H1 (cell line): ENCODE measurements around the gene RPTOR. TPM values are rescaled to one million over a fixed set of nuclear protein-coding genes. Genes with fewer than 3 reads are reported as not detected.

Experiments
- CTCF ChIA-PET: fragments of 300-600 bp; sonication (Branson Sonifier 250); formaldehyde crosslinking; loops from one replicate; lab custom pipeline; 2021; ENCODE audit not compliant: partially characterized antibody; lab: Charles Lee
- POLR2A ChIA-PET: fragments of 300-600 bp; sonication (Branson Sonifier 250); formaldehyde crosslinking; loops from one replicate; lab custom pipeline; 2021; ENCODE audit warnings: inconsistent platforms; ENCODE audit not compliant: partially characterized antibody; lab: Charles Lee
- DNase-seq, 2 experiments: peaks; one replicate each; pipeline versions ENCODE4 v3.0.0 to v3.0.0-alpha.2; 2010 to 2022; ENCODE audit warnings: low spot score in 2 of 2, low read depth in 1 of 2, mixed read lengths in 1 of 2
- FAIRE-seq: peaks from 2 replicates; lab custom pipeline; 2011; peaks lifted over from hg19 to GRCh38; lab: Jason Lieb, UNC
- H2AFZ ChIP-seq: 2 replicates; pipeline ENCODE4 v1.8.1; 2012; ENCODE audit warnings: low read length, inconsistent platforms
- H2AK5ac ChIP-seq: 2 replicates; pipeline ENCODE4 v1.6.1; 2013; ENCODE audit warnings: low read depth, low read length
- H2BK120ac ChIP-seq: replicated peaks from 2 replicates; pipeline ENCODE3; 2013; ENCODE audit warnings: low read depth, low read length, inconsistent platforms
- H2BK12ac ChIP-seq: 2 replicates; pipeline ENCODE4 v1.6.1; 2013; ENCODE audit warnings: low read depth, low read length
- H2BK15ac ChIP-seq: 2 replicates; pipeline ENCODE4 v1.6.1; 2013; ENCODE audit warnings: low read length
- H2BK20ac ChIP-seq: 2 replicates; pipeline ENCODE4 v1.6.1; 2013; ENCODE audit warnings: low read length
- H2BK5ac ChIP-seq: 2 replicates; pipeline ENCODE4 v1.6.1; 2013; ENCODE audit warnings: low read depth, low read length
- H3K14ac ChIP-seq: 2 replicates; pipeline ENCODE4 v1.6.1; 2013; ENCODE audit warnings: inconsistent platforms; ENCODE audit not compliant: insufficient read length
- H3K18ac ChIP-seq: 2 replicates; pipeline ENCODE4 v1.6.1; 2013; ENCODE audit warnings: low read length; ENCODE audit errors: extremely low read depth
- H3K23ac ChIP-seq: 2 replicates; pipeline ENCODE4 v1.6.1; 2013; ENCODE audit warnings: inconsistent platforms; ENCODE audit not compliant: insufficient read length
- H3K23me2 ChIP-seq: 2 replicates; pipeline ENCODE4 v1.6.1; 2013; ENCODE audit warnings: low read depth, low read length
- H3K27ac ChIP-seq: 2 replicates; pipeline ENCODE4 v1.6.1; 2011; ENCODE audit warnings: low read depth, low read length, inconsistent platforms
- H3K27me3 ChIP-seq, 4 experiments: replicated peaks in 1 of 4; 1 replicate in 1 of 4; 2 replicates in 3 of 4; pipeline versions ENCODE4 v1.6.1 to v1.8.1; 2011 to 2013; ENCODE audit warnings: low read length in 3 of 4, mild to moderate bottlenecking in 3 of 4, inconsistent platforms in 2 of 4, mixed read lengths in 2 of 4, moderate library complexity in 1 of 4; ENCODE audit not compliant: control insufficient read depth in 3 of 4, insufficient read depth in 3 of 4; ENCODE audit errors: extremely low read depth in 1 of 4
- H3K36me3 ChIP-seq, 4 experiments: 2 replicates each; pipeline versions ENCODE4 v1.6.1 to v1.8.1; 2011 to 2013; ENCODE audit warnings: mild to moderate bottlenecking in 4 of 4, low read length in 3 of 4, moderate library complexity in 2 of 4, control low read depth in 1 of 4, inconsistent platforms in 1 of 4; ENCODE audit not compliant: insufficient read depth in 4 of 4, control insufficient read depth in 2 of 4
- H3K4ac ChIP-seq: replicated peaks from 2 replicates; pipeline ENCODE3; 2013; ENCODE audit warnings: low read length, low read depth, mixed read lengths, inconsistent platforms; ENCODE audit not compliant: insufficient read length
- H3K4me1 ChIP-seq, 4 experiments: replicated peaks in 1 of 4; 1 replicate in 1 of 4; 2 replicates in 3 of 4; pipeline versions ENCODE4 v1.6.1 to v1.8.1; 2011 to 2013; ENCODE audit warnings: low read length in 3 of 4, inconsistent platforms in 2 of 4, mixed read lengths in 1 of 4; ENCODE audit not compliant: insufficient read depth in 4 of 4, control insufficient read depth in 3 of 4
- H3K4me2 ChIP-seq, 2 experiments: 2 replicates each; pipeline versions ENCODE4 v1.6.1 to v1.8.1; 2011 to 2013; ENCODE audit warnings: low read depth in 2 of 2, low read length in 2 of 2, control low read depth in 1 of 2, inconsistent platforms in 1 of 2, mild to moderate bottlenecking in 1 of 2; ENCODE audit not compliant: insufficient read depth in 1 of 2
- H3K4me3 ChIP-seq, 4 experiments: fragments of 200-600, 300-600 bp in 1 of 4; sonication (generic), shearing (Covaris generic), sonication (Bioruptor Twin) in 1 of 4; 2 replicates each; pipeline versions ENCODE4 v1.5.1 to v1.8.1; 2011 to 2016; ENCODE audit warnings: low read length in 4 of 4, low read depth in 3 of 4, control low read depth in 2 of 4, inconsistent platforms in 2 of 4, mild to moderate bottlenecking in 2 of 4, mixed read lengths in 1 of 4, moderate library complexity in 1 of 4; ENCODE audit not compliant: insufficient read depth in 2 of 4; ENCODE audit errors: extremely low read depth in 1 of 4
- H3K56ac ChIP-seq: replicated peaks from 2 replicates; pipeline ENCODE3; 2013; ENCODE audit warnings: low read depth, mild to moderate bottlenecking, mixed read lengths, low read length, inconsistent platforms; ENCODE audit not compliant: insufficient read length
- H3K79me1 ChIP-seq: 2 replicates; pipeline ENCODE4 v1.6.1; 2013; ENCODE audit warnings: low read depth, low read length, control low read depth
- H3K79me2 ChIP-seq, 2 experiments: 2 replicates each; pipeline versions ENCODE4 v1.6.1 to v1.8.1; 2012 to 2013; ENCODE audit warnings: low read length in 2 of 2, mild to moderate bottlenecking in 2 of 2, inconsistent platforms in 1 of 2; ENCODE audit not compliant: insufficient read depth in 2 of 2, control insufficient read depth in 1 of 2
- H3K9ac ChIP-seq, 4 experiments: replicated peaks in 1 of 4; 1 replicate in 1 of 4; 2 replicates in 3 of 4; pipeline versions ENCODE4 v1.6.1 to v1.8.1; 2011 to 2013; ENCODE audit warnings: low read depth in 3 of 4, low read length in 3 of 4, control low read depth in 2 of 4, mild to moderate bottlenecking in 2 of 4, moderate library complexity in 2 of 4, inconsistent platforms in 1 of 4; ENCODE audit errors: extremely low read depth in 1 of 4
- H3K9me3 ChIP-seq, 2 experiments: 2 replicates each; pipeline versions ENCODE4 v1.6.1 to v1.8.1; 2012 to 2013; ENCODE audit warnings: mild to moderate bottlenecking in 2 of 2, moderate library complexity in 2 of 2, control low read depth in 1 of 2, inconsistent platforms in 1 of 2, low read depth in 1 of 2, low read length in 1 of 2, mixed read lengths in 1 of 2; ENCODE audit not compliant: insufficient read depth in 2 of 2
- H4K20me1 ChIP-seq, 2 experiments: replicated peaks in 1 of 2; 2 replicates each; pipeline versions ENCODE3 to v1.8.1; 2011 to 2013; ENCODE audit warnings: inconsistent platforms in 2 of 2, low read length in 2 of 2, mild to moderate bottlenecking in 1 of 2; ENCODE audit not compliant: insufficient read depth in 2 of 2, control insufficient read depth in 1 of 2
- H4K5ac ChIP-seq: 2 replicates; pipeline ENCODE4 v1.6.1; 2013; ENCODE audit warnings: low read length, low read depth, mixed read lengths, inconsistent platforms; ENCODE audit not compliant: insufficient read length
- H4K8ac ChIP-seq: 2 replicates; pipeline ENCODE4 v1.8.0; 2013; ENCODE audit warnings: mild to moderate bottlenecking, moderate library complexity, low read length, inconsistent platforms; ENCODE audit not compliant: insufficient read depth; ENCODE audit errors: extremely low read depth
- H4K91ac ChIP-seq: replicated peaks from 2 replicates; pipeline ENCODE3; 2013; ENCODE audit warnings: low read length, mixed read lengths, inconsistent platforms; ENCODE audit not compliant: insufficient read length
- CREB1 ChIP-seq: IDR thresholded peaks from 2 replicates; pipeline ENCODE4 v1.6.1; 2012; ENCODE audit warnings: inconsistent platforms
- KDM1A ChIP-seq: fragments of 200-600, 300-600 bp; sonication (generic); IDR thresholded peaks from 2 replicates; pipeline ENCODE4 v1.7.1; 2016; ENCODE audit warnings: mild to moderate bottlenecking, low read length, borderline replicate concordance
- KDM5A ChIP-seq: fragments of 200-600 bp; IDR thresholded peaks from 2 replicates; pipeline ENCODE4 v1.7.1; 2012; ENCODE audit warnings: mild to moderate bottlenecking, low read length, inconsistent platforms, mixed read lengths
- WGBS, 2 experiments: shearing (Covaris generic) in 1 of 2; methylation state at CpG; one replicate each; pipeline versions ENCODE4 v1.1.6 to v1.1.7; 2013 to 2015; ENCODE audit warnings: low lambda C conversion rate in 2 of 2, mixed read lengths in 2 of 2, inconsistent platforms in 1 of 2, low coverage in 1 of 2, missing lambda C conversion rate in 1 of 2; ENCODE audit not compliant: insufficient replicate concordance in 2 of 2, insufficient coverage in 1 of 2, insufficient read length in 1 of 2; ENCODE audit errors: extremely low coverage in 1 of 2, missing lambda C conversion rate in 1 of 2; 5-methylcytosine and 5-hydroxymethylcytosine counted together
- polyA plus RNA-seq, 7 experiments: library from polyadenylated mRNA; depleted of rRNA in 3 of 7; stranded (reverse) in 5 of 7; unstranded in 2 of 7; fragments of >200 nt in 5 of 7; fragments of 200-250 nt in 2 of 7; gene quantifications; 1 replicate in 5 of 7; 2 replicates in 1 of 7; 4 replicates in 1 of 7; pipeline versions ENCODE4 v1.2.1 to v1.2.3, GENCODE V29; 2011 to 2013; ENCODE audit warnings: missing spikeins in 2 of 7, mixed read lengths in 2 of 7
- total RNA-seq: library from RNA; stranded (reverse); fragmentation: NEBNext Ultra II Directional; extraction: Animal tissue kit (Norgen Biotek cat#: 25700); gene quantifications from 2 replicates; pipeline ENCODE4 v1.2.1, GENCODE V29; 2021
- TF ChIP-seq, protein P1 (sequence below): IDR thresholded peaks from 2 replicates; pipeline ENCODE4 v1.6.1; 2012; ENCODE audit warnings: inconsistent platforms

RPTOR gene
- total and polyA plus RNA-seq, 2 of the 8 experiments (the other 6 are each of a cell fraction or from before 2014, with no cell fraction given), result 6.9 to 28.7 TPM

DNA sequence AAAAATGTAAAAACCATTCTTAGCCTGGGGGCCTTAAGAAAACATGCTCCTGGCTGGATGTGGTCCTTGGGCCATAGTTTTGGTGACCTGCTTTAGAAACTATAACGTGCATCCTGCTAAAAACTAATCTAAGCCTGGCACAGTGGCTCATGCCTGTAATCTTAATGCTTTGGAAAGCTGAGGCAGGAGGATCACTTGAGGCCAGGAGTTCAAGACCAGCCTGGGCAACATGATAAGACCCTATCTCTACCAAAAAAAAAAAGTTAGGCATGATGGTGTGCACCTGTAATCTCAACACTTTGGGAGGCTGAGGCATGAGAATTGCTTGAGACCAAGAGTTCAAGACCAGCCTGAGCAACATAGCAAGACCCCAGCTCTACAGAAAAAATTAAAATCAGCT lies 263.2 kb downstream of the RPTOR start:
- no peak overlapping the region for H3K4me2 ChIP-seq
- H2BK15ac ChIP-seq, result no peak overlapping the region
- peaks cover 0 to 3% of the 10 kb centered on the region in 2 experiments for H4K20me1 ChIP-seq
- H2AFZ ChIP-seq, result no peak overlapping the region
- CTCF ChIA-PET, result no interaction called here
- no peak overlapping the region for H2BK120ac ChIP-seq
- no peak overlapping the region for H3K4ac ChIP-seq
- H3K56ac ChIP-seq, result no peak overlapping the region
- no peak overlapping the region for H2BK12ac ChIP-seq
- no peak overlapping the region for H3K18ac ChIP-seq
- H3K36me3 ChIP-seq, result no peaks in the 10 kb centered on the region; a peak in 1 of 8 replicates
- H2BK5ac ChIP-seq, result no peak overlapping the region
- no peaks in the 10 kb centered on the region for H3K79me1 ChIP-seq
- no peak overlapping the region for H4K91ac ChIP-seq
- H3K9me3 ChIP-seq, result peaks cover 0 to 6% of the 10 kb centered on the region in 2 experiments; a peak in 1 of 4 replicates
- H3K14ac ChIP-seq, result no peak overlapping the region
- POLR2A ChIA-PET, result interaction anchor here (0.6 kb wide), 1 partner anchor 707 kb away, joined by 3 read pairs; no protein-coding TSS in a partner anchor
- no peak overlapping the region for H2BK20ac ChIP-seq
- H3K27ac ChIP-seq, result no peak overlapping the region
- H4K5ac ChIP-seq, result no peak overlapping the region
- FAIRE-seq, result no peak
- DNase-seq, result no peak
- H3K79me2 ChIP-seq, result no peaks in the 10 kb centered on the region
- no peaks in the 10 kb centered on the region for H3K27me3 ChIP-seq
- no peak overlapping the region for H4K8ac ChIP-seq
- H3K23me2 ChIP-seq, result no peaks in the 10 kb centered on the region
- no peak for TF ChIP-seq KDM1A
- no peak for TF ChIP-seq CREB1
- no peak for TF ChIP-seq KDM5A
- TF ChIP-seq, protein P1, sequence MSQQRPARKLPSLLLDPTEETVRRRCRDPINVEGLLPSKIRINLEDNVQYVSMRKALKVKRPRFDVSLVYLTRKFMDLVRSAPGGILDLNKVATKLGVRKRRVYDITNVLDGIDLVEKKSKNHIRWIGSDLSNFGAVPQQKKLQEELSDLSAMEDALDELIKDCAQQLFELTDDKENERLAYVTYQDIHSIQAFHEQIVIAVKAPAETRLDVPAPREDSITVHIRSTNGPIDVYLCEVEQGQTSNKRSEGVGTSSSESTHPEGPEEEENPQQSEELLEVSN, result no peak
- no peak overlapping the region for H3K23ac ChIP-seq
- H3K9ac ChIP-seq, result no peak overlapping the region
- H3K4me1 ChIP-seq, result peaks cover 0 to 4% (median 1%) of the 10 kb centered on the region in 4 experiments; a peak in 4 of 7 replicates
- 100% methylated on average over 1 of the region's 1 CpG; no CpG with 5 or more reads in 1 of the 2 experiments for WGBS, 2 experiments
- no peak overlapping the region for H3K4me3 ChIP-seq
- H2AK5ac ChIP-seq, result no peak overlapping the region
